Measurements from ENCODE around the gene HNRNPH1.
"Not testable (repeated sequence)": the region's sequence is repeated elsewhere in the genome, so short reads cannot be mapped to it uniquely, and the experiment has no call there.

HNRNPH1 gene

GRCh38 chr5:179623003-179623905 lies at the start of gene HNRNPH1:
Gene HNRNPH1, minus strand, starts transcription at chr5:179623671. Its CDS starts 538 bp downstream, at chr5:179623133.
- peak within 1 kb of the TSS; percentile 100 for H3K27ac Mint-ChIP-seq
- ATAC-seq (ENCODE audit: low read depth) (peak; percentile 75), DNase-seq (ENCODE audit: low spot score in 2 of 2) (peak; percentile 98)
- no peaks in the 10 kb centered on the region for H3K9me3 Mint-ChIP-seq
- H3K4me3 Mint-ChIP-seq, result peak within 1 kb of the TSS; percentile 99
- peaks cover 30% of the 10 kb centered on the region for H3K36me3 Mint-ChIP-seq
- H3K27me3 Mint-ChIP-seq, result no peaks in the 10 kb centered on the region
- peaks cover 34% of the 10 kb centered on the region for H3K4me1 Mint-ChIP-seq

DNA sequence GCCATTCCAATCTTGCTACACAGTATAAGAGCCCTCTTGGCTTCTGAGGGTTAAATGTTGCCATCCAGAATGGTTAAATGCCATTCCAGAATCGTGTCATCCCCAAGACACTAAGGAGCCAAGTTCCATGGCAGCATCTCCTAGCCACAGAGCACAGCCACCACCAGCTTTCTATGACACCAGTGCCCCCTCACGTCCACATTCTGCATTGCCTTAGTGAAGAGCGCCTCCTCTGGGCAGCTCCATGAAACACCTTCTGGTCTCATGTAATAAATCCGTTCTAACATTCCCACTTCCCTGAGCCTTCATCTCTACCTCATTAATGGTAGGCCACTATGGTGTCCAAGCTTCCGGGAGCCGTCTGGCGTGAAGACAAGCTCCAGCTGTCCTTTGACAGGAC lies 44.9 kb upstream of the HNRNPH1 start:
- no peak overlapping the region for H3K27ac Mint-ChIP-seq
- H3K27me3 Mint-ChIP-seq, result peaks cover 2% of the 10 kb centered on the region
- DNase-seq (ENCODE audit: low spot score in 2 of 2), result no peak
- no peaks in the 10 kb centered on the region for H3K36me3 Mint-ChIP-seq
- peak; percentile 68 for ATAC-seq (ENCODE audit: low read depth)
- peaks cover 3% of the 10 kb centered on the region for H3K4me1 Mint-ChIP-seq
- H3K4me3 Mint-ChIP-seq, result no peak overlapping the region
- no peaks in the 10 kb centered on the region for H3K9me3 Mint-ChIP-seq

GRCh38 chr5:179661647-179662046 lies 38.2 kb upstream of the HNRNPH1 start:
- not testable (repeated sequence) for H3K27me3 Mint-ChIP-seq; H3K27ac Mint-ChIP-seq; H3K9me3 Mint-ChIP-seq; ATAC-seq (ENCODE audit: low read depth); H3K4me1 Mint-ChIP-seq; H3K4me3 Mint-ChIP-seq; H3K36me3 Mint-ChIP-seq; DNase-seq (ENCODE audit: low spot score in 2 of 2)

- ATAC-seq (ENCODE audit: low read depth) (peak; percentile 63), DNase-seq (ENCODE audit: low spot score in 2 of 2) (peak in 1 of 2 donors; percentile 19)
- not testable (repeated sequence) for H3K4me1 Mint-ChIP-seq, H3K27ac Mint-ChIP-seq, H3K9me3 Mint-ChIP-seq, H3K27me3 Mint-ChIP-seq, H3K36me3 Mint-ChIP-seq
- peak overlapping the region; percentile 70 for H3K4me3 Mint-ChIP-seq
Observed at GRCh38 chr5:179658179-179658856, 34.8 kb upstream of the HNRNPH1 start.

- not testable (repeated sequence) for H3K36me3 Mint-ChIP-seq, H3K27me3 Mint-ChIP-seq, H3K27ac Mint-ChIP-seq, H3K4me1 Mint-ChIP-seq, H3K9me3 Mint-ChIP-seq
- peak overlapping the region; percentile 27 for H3K4me3 Mint-ChIP-seq
- DNase-seq (ENCODE audit: low spot score in 2 of 2) (peak in 1 of 2 donors; percentile 28), ATAC-seq (ENCODE audit: low read depth) (peak; percentile 94)
Observed at GRCh38 chr5:179657302-179658178, 34.1 kb upstream of the HNRNPH1 start.

GRCh38 chr5:179653135-179653534 lies 29.7 kb upstream of the HNRNPH1 start:
- DNase-seq (ENCODE audit: low spot score in 2 of 2); H3K27ac Mint-ChIP-seq; H3K9me3 Mint-ChIP-seq; H3K4me1 Mint-ChIP-seq; ATAC-seq (ENCODE audit: low read depth); H3K27me3 Mint-ChIP-seq; H3K4me3 Mint-ChIP-seq; H3K36me3 Mint-ChIP-seq: not testable (repeated sequence)

GRCh38 chr5:179650245-179650644 lies 26.8 kb upstream of the HNRNPH1 start:
- not testable (repeated sequence) for H3K36me3 Mint-ChIP-seq; ATAC-seq (ENCODE audit: low read depth); H3K4me1 Mint-ChIP-seq; H3K4me3 Mint-ChIP-seq; DNase-seq (ENCODE audit: low spot score in 2 of 2); H3K9me3 Mint-ChIP-seq; H3K27me3 Mint-ChIP-seq; H3K27ac Mint-ChIP-seq

GRCh38 chr5:179649166-179649703 lies 25.8 kb upstream of the HNRNPH1 start:
- not testable (repeated sequence) for H3K9me3 Mint-ChIP-seq; H3K4me1 Mint-ChIP-seq; DNase-seq (ENCODE audit: low spot score in 2 of 2); H3K27ac Mint-ChIP-seq; H3K27me3 Mint-ChIP-seq; H3K4me3 Mint-ChIP-seq; H3K36me3 Mint-ChIP-seq; ATAC-seq (ENCODE audit: low read depth)

DNA sequence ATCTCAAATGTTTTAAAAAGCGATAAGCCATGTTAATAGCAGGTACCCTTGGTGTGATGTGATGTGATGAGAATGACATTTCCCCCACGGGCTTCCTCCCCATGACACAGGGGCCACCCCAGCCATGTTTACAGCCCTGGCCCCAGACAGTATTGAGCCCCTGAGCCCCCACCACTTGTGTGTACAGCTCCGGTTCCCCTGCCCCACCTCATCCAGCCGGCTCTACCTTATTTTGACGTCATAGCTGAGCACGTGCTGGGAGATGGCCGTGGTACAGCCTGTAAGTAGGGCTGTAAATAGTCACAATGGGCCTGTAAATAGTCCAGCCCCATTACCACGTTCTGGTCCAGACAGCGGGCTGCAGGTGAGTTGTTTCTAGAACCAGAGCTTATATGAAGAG lies 24.9 kb upstream of the HNRNPH1 start:
- Mint-ChIP-seq H3K27ac (no peak overlapping the region), H3K4me1 (no peaks in the 10 kb centered on the region), H3K27me3 (peaks cover 3% of the 10 kb centered on the region), H3K36me3 (no peaks in the 10 kb centered on the region), H3K4me3 (no peak overlapping the region), H3K9me3 (no peaks in the 10 kb centered on the region)
- ATAC-seq (ENCODE audit: low read depth) (no peak), DNase-seq (ENCODE audit: low spot score in 2 of 2) (no peak)

- H3K27me3 Mint-ChIP-seq; H3K9me3 Mint-ChIP-seq; DNase-seq (ENCODE audit: low spot score in 2 of 2); H3K27ac Mint-ChIP-seq; H3K4me1 Mint-ChIP-seq; H3K4me3 Mint-ChIP-seq; ATAC-seq (ENCODE audit: low read depth); H3K36me3 Mint-ChIP-seq: not testable (repeated sequence)
Observed at GRCh38 chr5:179644766-179645165, 21.3 kb upstream of the HNRNPH1 start.

- not testable (repeated sequence) for H3K4me3 Mint-ChIP-seq; H3K9me3 Mint-ChIP-seq; H3K27me3 Mint-ChIP-seq; H3K36me3 Mint-ChIP-seq; H3K4me1 Mint-ChIP-seq; ATAC-seq (ENCODE audit: low read depth); H3K27ac Mint-ChIP-seq; DNase-seq (ENCODE audit: low spot score in 2 of 2)
Observed at GRCh38 chr5:179643141-179643920, 19.9 kb upstream of the HNRNPH1 start.

GRCh38 chr5:179642626-179643025 lies 19.2 kb upstream of the HNRNPH1 start:
- ATAC-seq (ENCODE audit: low read depth); H3K9me3 Mint-ChIP-seq; H3K27me3 Mint-ChIP-seq; DNase-seq (ENCODE audit: low spot score in 2 of 2); H3K36me3 Mint-ChIP-seq; H3K4me3 Mint-ChIP-seq; H3K27ac Mint-ChIP-seq; H3K4me1 Mint-ChIP-seq: not testable (repeated sequence)

- H3K9me3 Mint-ChIP-seq; H3K4me3 Mint-ChIP-seq; H3K36me3 Mint-ChIP-seq; H3K27me3 Mint-ChIP-seq; H3K27ac Mint-ChIP-seq; ATAC-seq (ENCODE audit: low read depth); H3K4me1 Mint-ChIP-seq; DNase-seq (ENCODE audit: low spot score in 2 of 2): not testable (repeated sequence)
Observed at GRCh38 chr5:179641745-179642144, 18.3 kb upstream of the HNRNPH1 start.

Measured in memory B cell (primary cell).